Neuronal stem cell (in vitro differentiated cells): ENCODE results near the gene LDLRAP1.

Experiments
- DNase-seq: peaks from one replicate; pipeline ENCODE4 v3.0.0-alpha.2; 2013; ENCODE audit warnings: low spot score
- H2AFZ ChIP-seq: one replicate; pipeline ENCODE4 v1.6.1; 2013; ENCODE audit warnings: mild to moderate bottlenecking, low read length, inconsistent platforms
- H2AK5ac ChIP-seq: 2 replicates; pipeline ENCODE4 v1.6.1; 2013; ENCODE audit warnings: low read depth, mild to moderate bottlenecking, inconsistent platforms, low read length, moderate library complexity, mixed read lengths
- H2BK120ac ChIP-seq: 2 replicates; pipeline ENCODE4 v1.6.1; 2013; ENCODE audit warnings: low read depth, mild to moderate bottlenecking, inconsistent platforms, low read length, moderate library complexity, mixed read lengths
- H2BK12ac ChIP-seq: one replicate; pipeline ENCODE4 v1.6.1; 2013; ENCODE audit warnings: low read length, inconsistent platforms
- H2BK15ac ChIP-seq: 2 replicates; pipeline ENCODE4 v1.6.1; 2013; ENCODE audit warnings: mild to moderate bottlenecking, low read length, inconsistent platforms, mixed read lengths
- H2BK5ac ChIP-seq: one replicate; pipeline ENCODE4 v1.6.1; 2013; ENCODE audit warnings: inconsistent platforms, mild to moderate bottlenecking, low read length, moderate library complexity
- H3K14ac ChIP-seq: one replicate; pipeline ENCODE4 v1.6.1; 2013; ENCODE audit warnings: low read length, inconsistent platforms
- H3K18ac ChIP-seq: 2 replicates; pipeline ENCODE4 v1.6.1; 2013; ENCODE audit warnings: low read length, inconsistent platforms
- H3K23ac ChIP-seq: 2 replicates; pipeline ENCODE4 v1.6.1; 2013; ENCODE audit warnings: low read depth, mild to moderate bottlenecking, mixed read lengths, low read length, inconsistent platforms; ENCODE audit not compliant: poor library complexity
- H3K27ac ChIP-seq: replicated peaks from 3 replicates; pipeline ENCODE4 v1.5.1; 2013; ENCODE audit warnings: low read length, inconsistent platforms
- H3K27me3 ChIP-seq, 3 experiments: 2 replicates each; pipeline ENCODE4 v1.6.1; 2013; ENCODE audit warnings: low read length in 3 of 3, mild to moderate bottlenecking in 2 of 3, inconsistent platforms in 1 of 3, low read depth in 1 of 3, mixed read lengths in 1 of 3, moderate library complexity in 1 of 3; ENCODE audit not compliant: control insufficient read depth in 3 of 3, insufficient read depth in 3 of 3
- H3K36me3 ChIP-seq, 2 donors: replicated peaks in 1 of 2; 2 replicates each; pipeline ENCODE4 v1.6.1; 2013; ENCODE audit warnings: low read length in 2 of 2; ENCODE audit not compliant: control insufficient read depth in 2 of 2, insufficient read depth in 2 of 2
- H3K4ac ChIP-seq: 2 replicates; pipeline ENCODE4 v1.6.1; 2013; ENCODE audit warnings: inconsistent platforms, mild to moderate bottlenecking, low read length, moderate library complexity
- H3K4me1 ChIP-seq, 2 donors: 1 replicate in 1 of 2; 2 replicates in 1 of 2; pipeline ENCODE4 v1.6.1; 2013; ENCODE audit warnings: low read length in 2 of 2, low read depth in 1 of 2; ENCODE audit not compliant: control insufficient read depth in 2 of 2, insufficient read depth in 1 of 2
- H3K4me2 ChIP-seq: one replicate; pipeline ENCODE4 v1.6.1; 2013; ENCODE audit warnings: mild to moderate bottlenecking, low read length, inconsistent platforms; ENCODE audit not compliant: insufficient read depth, poor library complexity, severe bottlenecking
- H3K4me3 ChIP-seq, 2 donors: 2 replicates each; pipeline ENCODE4 v1.5.1; 2013; ENCODE audit warnings: low read length in 2 of 2, mild to moderate bottlenecking in 2 of 2, inconsistent platforms in 1 of 2, moderate library complexity in 1 of 2
- H3K79me1 ChIP-seq: one replicate; pipeline ENCODE4 v1.6.1; 2013; ENCODE audit warnings: low read depth, mild to moderate bottlenecking, inconsistent platforms, low read length, moderate library complexity
- H3K9ac ChIP-seq: one replicate; pipeline ENCODE4 v1.6.1; 2013; ENCODE audit warnings: mild to moderate bottlenecking, low read depth, low read length, inconsistent platforms; ENCODE audit not compliant: poor library complexity
- H3K9me3 ChIP-seq, 2 donors: replicated peaks in 1 of 2; 2 replicates each; pipeline versions ENCODE3 to v1.6.1; 2013; ENCODE audit warnings: low read length in 2 of 2, mild to moderate bottlenecking in 2 of 2, inconsistent platforms in 1 of 2, low read depth in 1 of 2, mixed read lengths in 1 of 2, moderate library complexity in 1 of 2; ENCODE audit not compliant: control insufficient read depth in 2 of 2, insufficient read depth in 1 of 2
- H4K8ac ChIP-seq: one replicate; pipeline ENCODE4 v1.6.1; 2013; ENCODE audit warnings: low read depth, mild to moderate bottlenecking, inconsistent platforms, low read length, moderate library complexity
- H4K91ac ChIP-seq: one replicate; pipeline ENCODE4 v1.6.1; 2013; ENCODE audit warnings: low read length, low read depth, mild to moderate bottlenecking, inconsistent platforms; ENCODE audit not compliant: poor library complexity
- WGBS, 2 donors: extraction: QIAGEN DNeasy Blood & Tissue Kit; methylation state at CpG; one replicate each; pipeline ENCODE4 v1.1.7; 2013; ENCODE audit warnings: missing lambda C conversion rate in 2 of 2, mixed read lengths in 1 of 2; ENCODE audit not compliant: insufficient read length in 2 of 2, insufficient replicate concordance in 1 of 2; ENCODE audit errors: extremely low coverage in 2 of 2; 5-methylcytosine and 5-hydroxymethylcytosine counted together

LDLRAP1 gene

DNA sequence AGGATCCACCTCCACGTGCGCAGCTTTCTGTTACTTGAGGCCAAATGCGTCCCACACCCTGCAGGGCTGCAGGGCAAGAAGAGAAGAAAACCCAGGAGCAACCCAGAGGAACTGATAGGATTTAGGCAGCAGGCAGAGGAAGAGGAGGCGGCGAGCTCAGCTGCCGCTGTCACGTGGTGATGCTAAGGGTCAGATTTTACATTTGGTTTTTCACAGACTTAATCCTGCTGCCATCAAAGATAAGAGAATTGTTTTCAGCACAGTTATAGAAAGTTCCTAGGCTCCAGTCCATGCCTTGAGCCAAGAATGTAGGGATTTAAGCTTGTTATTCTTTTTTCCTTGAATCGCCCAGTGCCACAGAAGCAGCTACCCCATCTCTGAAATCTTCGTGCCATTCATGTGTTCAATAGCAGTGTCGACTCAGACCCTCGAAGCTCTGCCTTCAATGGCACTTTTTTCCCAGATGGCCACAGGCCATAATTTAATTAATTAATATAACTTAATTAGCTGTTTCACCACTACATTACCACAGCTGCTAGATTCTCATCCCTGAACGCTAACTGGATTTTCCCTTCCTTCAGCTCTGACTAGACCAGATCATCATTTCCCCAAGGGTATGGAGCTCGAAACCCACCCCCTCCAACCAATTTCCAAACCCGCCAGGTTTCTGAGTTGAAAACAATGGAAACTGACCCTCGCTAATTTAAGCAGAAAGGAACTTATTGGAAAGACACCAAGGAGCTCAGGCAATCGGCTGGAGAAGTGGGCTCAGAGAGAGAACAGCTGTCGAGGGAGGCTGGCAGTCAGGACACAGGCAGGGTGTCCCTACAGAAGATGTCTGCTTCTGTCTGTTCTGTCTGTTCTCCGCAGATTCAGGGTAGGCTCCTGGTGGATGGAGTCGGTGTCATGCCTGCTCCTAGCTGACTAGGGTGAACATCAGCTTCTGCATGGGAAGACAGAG is 36.2 kb downstream of the LDLRAP1 start:
- no peak overlapping the region for H2BK5ac ChIP-seq
- no peak overlapping the region for H3K23ac ChIP-seq
- no peak overlapping the region for H4K91ac ChIP-seq
- H3K9me3 ChIP-seq, result peaks cover 0 to 6% of the 10 kb centered on the region in 2 donors
- H3K14ac ChIP-seq, result no peak overlapping the region
- H2BK15ac ChIP-seq, result no peak overlapping the region
- no peak overlapping the region for H3K9ac ChIP-seq
- no peak overlapping the region for H2BK12ac ChIP-seq
- H3K4me2 ChIP-seq, result no peak overlapping the region
- H2AFZ ChIP-seq, result peak overlapping the region; percentile 32
- WGBS, 2 donors, result no CpG with 5 or more reads among the region's 19 CpGs
- no peak for DNase-seq
- no peaks in the 10 kb centered on the region for H3K27me3 ChIP-seq
- H4K8ac ChIP-seq, result no peak overlapping the region
- H2BK120ac ChIP-seq, result no peak overlapping the region
- H3K27ac ChIP-seq, result no peak overlapping the region
- no peak overlapping the region for H3K4ac ChIP-seq
- H3K36me3 ChIP-seq, result no peaks in the 10 kb centered on the region
- H3K18ac ChIP-seq, result peak overlapping the region; percentile 84
- H3K4me3 ChIP-seq, result no peak overlapping the region
- no peaks in the 10 kb centered on the region for H3K79me1 ChIP-seq
- H2AK5ac ChIP-seq, result no peak overlapping the region
- H3K4me1 ChIP-seq, result peaks cover 7 to 18% of the 10 kb centered on the region in 2 donors

DNA sequence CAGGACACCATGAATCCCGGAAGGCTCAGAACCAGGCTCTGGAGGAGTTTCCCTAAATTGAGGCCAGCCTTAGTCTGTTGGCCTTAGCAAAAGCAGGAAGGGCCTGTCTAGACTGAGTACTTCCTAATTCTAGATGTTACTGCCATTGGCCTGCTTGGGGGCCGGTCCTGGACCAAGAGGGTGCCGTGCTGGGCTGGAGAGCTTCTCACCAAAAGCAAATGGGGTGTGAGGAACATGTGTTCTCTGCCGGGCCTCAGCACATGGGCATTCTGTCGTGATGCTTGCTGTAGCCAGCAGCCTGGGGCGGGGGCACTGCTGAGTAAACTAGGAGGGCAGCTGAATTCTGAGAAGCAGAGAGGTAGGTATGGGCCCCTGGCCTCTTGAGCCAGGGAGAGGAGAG is 37.5 kb downstream of the LDLRAP1 start:
- Histone ChIP-seq H2BK15ac (peak overlapping the region; percentile 22), H3K4ac (no peak overlapping the region), H2BK120ac (no peak overlapping the region), H2AFZ (peak overlapping the region; percentile 84), H3K79me1 (no peaks in the 10 kb centered on the region), H2BK5ac (no peak overlapping the region), H3K18ac (no peak overlapping the region), H3K36me3 (no peaks in the 10 kb centered on the region), H4K91ac (no peak overlapping the region), H3K4me1 (peaks cover 10 to 18% of the 10 kb centered on the region in 2 donors), H3K4me3 (no peak overlapping the region), H2BK12ac (no peak overlapping the region), H3K9me3 (peaks cover 0 to 6% of the 10 kb centered on the region in 2 donors), H3K27me3 (no peaks in the 10 kb centered on the region), H3K4me2 (no peak overlapping the region), H3K27ac (no peak overlapping the region), H3K23ac (no peak overlapping the region), H4K8ac (no peak overlapping the region), H3K14ac (no peak overlapping the region), H3K9ac (no peak overlapping the region), H2AK5ac (no peak overlapping the region)
- WGBS, 2 donors, result no CpG with 5 or more reads among the region's 6 CpGs
- DNase-seq, result no peak

DNA sequence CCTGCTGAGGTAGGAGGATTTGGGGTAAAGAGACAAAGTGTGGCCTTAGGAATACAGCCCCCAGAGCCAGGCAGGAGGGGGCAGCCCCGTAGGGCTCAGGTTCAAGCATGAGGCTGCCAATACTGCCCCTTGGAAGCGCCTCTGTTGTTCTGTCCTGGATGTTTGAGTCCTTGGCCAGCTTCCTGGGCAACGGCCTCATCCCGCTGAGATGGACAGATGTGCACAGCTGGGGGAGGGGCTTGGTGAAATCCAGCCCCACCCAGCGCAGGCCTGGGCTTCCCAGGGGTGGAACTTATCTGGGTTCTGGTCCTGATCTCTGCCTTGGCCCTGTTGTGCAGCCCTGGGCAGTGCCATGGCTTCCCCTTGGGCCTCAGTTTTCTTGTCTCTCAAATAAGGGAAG is 38.4 kb downstream of the LDLRAP1 start:
- Histone ChIP-seq H3K14ac (no peak overlapping the region), H3K9ac (no peak overlapping the region), H3K36me3 (no peaks in the 10 kb centered on the region), H3K4ac (no peak overlapping the region), H3K27ac (no peak overlapping the region), H3K9me3 (peaks cover 0 to 6% of the 10 kb centered on the region in 2 donors), H2BK120ac (no peak overlapping the region), H3K4me3 (no peak overlapping the region), H3K27me3 (peaks cover 0 to 2% (median 0%) of the 10 kb centered on the region in 3 experiments), H2AFZ (peak overlapping the region; percentile 84), H3K18ac (no peak overlapping the region), H3K4me1 (peaks cover 16 to 21% of the 10 kb centered on the region in 2 donors), H4K8ac (peak overlapping the region; percentile 19), H3K79me1 (no peaks in the 10 kb centered on the region), H3K23ac (peak overlapping the region; percentile 76), H3K4me2 (no peak overlapping the region), H2BK5ac (no peak overlapping the region), H2BK12ac (no peak overlapping the region), H2BK15ac (peak overlapping the region; percentile 22), H2AK5ac (peak overlapping the region; percentile 66), H4K91ac (no peak overlapping the region)
- no CpG with 5 or more reads among the region's 5 CpGs for WGBS, 2 donors
- no peak for DNase-seq
